HG03354 (cell line): ENCODE results near the gene POLR2J.
A peak's percentile ranks its signal among the peaks of the same experiment; 100 is the strongest.
"Not testable (repeated sequence)": the region's sequence is repeated elsewhere in the genome, so short reads cannot be mapped to it uniquely, and the experiment has no call there.

Source experiments
- ATAC-seq: cut with Tn5 transposase; IDR thresholded peaks from one replicate; pipeline ENCODE4 v1.9.1; 2021; ENCODE audit warnings: mild to moderate bottlenecking; ENCODE audit not compliant: unreplicated experiment, poor library complexity, severe bottlenecking

Gene POLR2J

GRCh38 chr7:102468478-102469350 is 10.0 kb downstream of the POLR2J start:
- ATAC-seq: no peak

- no peak for ATAC-seq
These were observed 10.9 kb downstream of the POLR2J start for GRCh38 chr7:102467581-102468477.

- no peak for ATAC-seq
These were observed 12.6 kb downstream of the POLR2J start for GRCh38 chr7:102466097-102466496.

- ATAC-seq: peak; percentile 84
These were observed 14.0 kb downstream of the POLR2J start, which contains the start of the genes ALKBH4 and LRWD1 for GRCh38 chr7:102464577-102465280. ALKBH4 (minus strand) TSS chr7:102464863; CDS start chr7:102464836, 27 bp downstream. LRWD1 (plus strand) TSS chr7:102464984; CDS start chr7:102465081, 97 bp downstream.

- no peak for ATAC-seq
These were observed 14.7 kb downstream of the POLR2J start for GRCh38 chr7:102463841-102464576.

DNA sequence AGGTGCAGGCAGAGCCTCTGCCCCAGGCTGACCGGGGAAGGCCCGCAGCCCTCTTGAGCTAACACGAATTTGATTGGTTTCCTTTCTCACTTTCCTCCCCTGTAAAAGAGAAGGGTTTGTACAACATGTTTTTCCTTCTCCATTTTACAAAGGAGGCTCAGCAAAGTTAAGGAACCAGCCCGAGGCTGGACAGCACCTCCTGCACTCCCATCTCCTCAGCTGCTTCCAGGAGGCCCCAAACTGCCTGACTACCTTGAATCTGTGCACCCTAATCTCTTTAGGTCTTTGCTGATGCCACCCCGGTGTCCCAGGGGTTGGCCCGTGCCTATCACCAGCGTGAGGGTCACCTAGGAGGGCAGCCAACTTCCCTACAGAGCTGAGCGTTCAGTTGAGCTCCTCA is 18.3 kb downstream of the POLR2J start:
- no peak for ATAC-seq

DNA sequence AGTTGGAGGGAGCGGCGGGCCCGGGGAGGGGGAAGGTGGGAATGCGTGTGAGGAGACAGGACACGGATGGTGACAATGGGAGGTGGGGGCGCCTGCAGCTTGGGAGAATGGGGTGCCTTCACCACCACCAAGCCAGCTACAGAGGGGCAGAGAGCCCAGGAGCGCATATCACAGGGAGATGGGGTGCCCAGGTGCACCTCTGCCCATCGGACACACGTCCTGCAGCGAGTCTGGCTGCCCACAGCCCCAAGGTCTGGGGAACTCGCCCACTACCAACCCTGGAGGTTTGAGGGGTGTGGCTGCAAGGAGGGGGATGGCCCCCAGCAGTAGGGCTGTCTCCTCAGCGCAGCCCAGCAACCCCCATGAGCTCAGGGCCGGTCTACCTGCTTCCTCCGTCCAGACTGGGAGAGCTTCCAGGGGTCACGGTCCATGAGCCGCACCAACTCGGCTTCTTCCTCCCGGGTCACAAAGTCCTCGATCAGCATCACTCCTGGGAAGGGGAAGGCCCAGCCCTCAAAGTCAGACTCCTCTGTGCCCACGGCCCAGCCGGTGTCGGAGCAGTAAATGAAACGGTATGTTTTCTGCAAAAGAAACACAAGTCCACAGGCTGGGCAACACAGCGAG is 19.4 kb downstream of the POLR2J start:
- ATAC-seq: no peak

DNA sequence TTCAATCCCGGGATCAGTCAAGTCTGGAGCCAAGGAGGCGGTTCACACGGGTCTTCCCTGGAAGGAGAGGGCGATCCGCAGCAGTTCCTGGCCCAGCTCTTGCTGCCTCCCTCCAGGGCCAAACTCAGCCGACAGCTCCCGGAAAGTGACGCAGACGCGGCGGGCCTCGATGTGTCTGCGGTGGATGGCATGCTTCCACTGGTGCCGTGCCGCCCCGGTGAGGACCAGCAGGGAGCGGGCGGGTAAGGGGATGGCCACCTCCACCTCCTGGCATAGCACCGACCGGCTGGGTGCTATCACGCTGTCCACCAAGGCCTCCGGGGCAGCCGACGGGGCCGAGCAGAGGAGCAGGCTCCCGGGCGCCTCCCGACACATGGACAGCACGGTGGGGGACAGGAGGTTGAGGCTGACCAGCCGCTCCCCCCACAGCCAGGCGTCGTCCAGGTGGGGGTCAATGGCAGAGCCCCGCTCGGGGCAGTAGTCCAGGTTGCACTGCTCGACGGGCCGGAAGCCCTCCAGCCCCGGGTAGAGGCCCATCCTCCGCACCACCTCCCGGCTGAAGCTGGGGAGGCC is 21.3 kb downstream of the POLR2J start:
- no peak for ATAC-seq

- ATAC-seq: no peak
These were observed 22.4 kb downstream of the POLR2J start for GRCh38 chr7:102456327-102456726.

- ATAC-seq: no peak
These were observed 23.1 kb downstream of the POLR2J start for GRCh38 chr7:102455596-102455995.

GRCh38 chr7:102454932-102455331 is 23.8 kb downstream of the POLR2J start:
- ATAC-seq: not testable (repeated sequence)

DNA sequence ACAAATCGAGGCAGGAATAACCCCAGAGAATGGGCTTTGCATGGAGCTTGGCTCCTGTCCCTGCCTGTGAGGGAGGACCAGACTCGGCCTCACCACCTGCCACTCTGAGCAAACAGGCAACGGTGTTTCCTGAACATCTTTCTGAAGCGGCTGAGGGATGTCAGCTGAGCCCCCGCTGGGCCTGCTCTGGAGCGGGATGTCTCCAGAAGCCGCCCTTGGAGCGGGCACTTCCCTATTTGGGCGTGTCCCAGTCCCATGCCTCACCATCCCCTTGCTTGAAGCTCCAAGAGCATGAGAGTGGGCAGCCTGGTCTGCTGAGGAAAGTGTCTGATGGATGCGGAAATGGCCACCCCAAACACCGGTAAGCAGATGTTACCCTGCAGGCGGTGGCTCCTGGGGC is 24.3 kb downstream of the POLR2J start:
- ATAC-seq: no peak

DNA sequence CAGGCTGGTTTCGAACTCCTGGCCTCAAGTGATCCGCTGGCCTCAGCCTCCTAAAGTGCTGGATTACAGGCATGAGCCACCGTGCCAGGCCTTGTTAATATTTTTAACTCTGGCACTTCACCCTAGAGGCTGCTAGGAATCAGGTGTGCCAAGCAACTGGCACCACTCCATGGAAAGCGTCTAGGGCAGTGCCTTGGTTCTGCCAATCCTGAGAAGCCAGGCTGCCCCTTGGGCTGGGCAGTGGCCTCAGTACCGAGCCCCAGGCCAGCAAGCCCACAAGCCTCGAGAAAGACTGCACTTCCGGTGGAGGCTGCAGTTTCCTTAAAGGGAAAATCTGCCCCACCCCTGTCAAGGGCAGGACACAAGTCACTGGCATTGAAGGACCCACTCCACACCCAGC is 25.4 kb downstream of the POLR2J start:
- ATAC-seq: no peak

GRCh38 chr7:102452451-102452850 is 26.3 kb downstream of the POLR2J start:
- ATAC-seq: no peak

DNA sequence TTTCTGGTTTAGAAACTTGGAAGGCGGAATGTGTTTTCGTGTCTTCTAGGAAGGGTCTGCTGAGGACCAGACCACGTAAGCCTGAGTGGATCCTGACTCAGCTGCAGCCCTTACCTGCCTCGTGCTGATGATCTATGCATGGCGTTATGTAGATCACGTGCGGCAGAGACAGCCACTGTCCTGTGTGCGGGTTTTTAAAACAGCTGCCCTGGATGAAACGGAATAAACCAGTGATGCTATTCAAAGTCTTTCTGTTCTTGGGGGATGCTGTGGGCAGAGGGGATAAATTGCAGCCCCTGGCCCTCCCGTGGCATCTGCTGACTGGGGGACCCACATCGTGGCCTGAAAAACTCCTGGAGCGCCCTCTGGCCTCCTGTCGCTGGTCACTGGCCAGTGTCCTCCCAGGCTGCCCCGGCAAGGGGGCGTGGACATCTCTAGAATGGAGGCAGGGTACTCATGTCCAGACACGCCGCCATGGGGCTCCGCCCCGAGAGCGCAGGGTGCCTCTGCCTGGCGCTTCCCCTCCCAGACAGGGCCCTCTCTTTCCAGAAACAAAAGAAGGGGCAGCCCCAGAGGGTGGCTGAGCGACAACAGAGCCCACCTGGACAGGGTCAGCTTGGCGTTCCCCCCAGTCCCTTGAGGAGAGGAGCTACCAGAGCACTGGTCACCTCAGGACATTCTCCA is 27.2 kb downstream of the POLR2J start:
- no peak for ATAC-seq

DNA sequence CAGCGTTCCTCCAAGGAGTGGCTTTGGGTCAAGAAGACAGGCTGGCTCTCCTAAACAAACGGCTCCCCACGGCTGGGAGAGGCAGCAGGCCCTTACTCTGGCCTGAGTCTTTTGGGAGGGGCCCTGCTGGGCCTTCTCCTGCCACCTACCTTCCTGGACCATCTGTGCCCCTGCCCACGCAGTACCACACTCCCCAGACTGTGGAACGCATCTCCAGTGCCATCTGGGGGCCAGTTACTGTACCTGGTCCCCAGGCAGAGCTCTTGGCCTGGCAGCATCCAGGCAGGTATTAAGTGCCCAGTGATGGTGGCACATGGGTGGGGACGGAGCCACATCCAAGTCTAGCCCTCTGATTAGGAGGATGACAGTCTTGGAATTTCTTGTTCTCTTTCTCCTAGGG is 28.5 kb downstream of the POLR2J start:
- ATAC-seq: no peak

DNA sequence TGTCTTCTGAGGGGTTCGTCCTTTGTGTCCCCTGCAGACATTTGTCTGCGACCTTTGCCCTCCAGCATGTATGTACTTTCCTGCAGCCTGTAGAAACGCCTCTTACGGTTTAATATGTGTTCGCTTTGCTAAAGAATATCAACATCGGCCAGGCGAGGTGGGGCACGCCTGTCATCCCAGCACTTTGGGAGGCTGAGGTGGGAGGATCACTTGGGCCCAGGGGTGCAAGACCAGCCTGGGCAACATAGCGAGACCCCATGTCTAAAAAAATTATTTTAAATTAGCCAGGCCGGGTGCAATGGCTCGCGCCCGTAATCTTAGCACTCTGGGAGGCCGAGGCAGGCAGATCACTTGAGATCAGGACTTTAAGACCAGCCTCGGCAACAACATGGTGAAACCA is 29.6 kb downstream of the POLR2J start:
- no peak for ATAC-seq

GRCh38 chr7:102447311-102447710 is 31.4 kb downstream of the POLR2J start:
- no peak for ATAC-seq
